Measurements from ENCODE around the gene NTMT2. TPM values are rescaled to one million over a fixed set of nuclear protein-coding genes. Genes with fewer than 3 reads are reported as not detected.

Gene NTMT2
- total and polyA plus RNA-seq, 2 of the 8 experiments (the other 6 are each of a cell fraction or from before 2014, with no cell fraction given): 0.38 TPM; not detected in 1

- H3K4me2 ChIP-seq (ENCODE audit: insufficient read depth in 1 of 2, low read depth in 2 of 2, low read length in 2 of 2): no peak overlapping the region
- H2AK5ac ChIP-seq (ENCODE audit: low read depth, low read length): no peak overlapping the region
- no peaks in the 10 kb centered on the region for H3K27me3 ChIP-seq (replicated peaks in 1 of 4; ENCODE audit: control insufficient read depth in 3 of 4, extremely low read depth in 1 of 4, insufficient read depth in 3 of 4, low read length in 3 of 4)
- no peak overlapping the region for H3K56ac ChIP-seq (replicated peaks; ENCODE audit: insufficient read length, low read depth, low read length)
- no peak overlapping the region for H4K8ac ChIP-seq (ENCODE audit: extremely low read depth, insufficient read depth, low read length)
- ChIA-PET POLR2A (ENCODE audit: partially characterized antibody) (no interaction called here), CTCF (ENCODE audit: partially characterized antibody) (interaction anchor here (0.6 to 0.7 kb wide), 2 partner anchors 498 to 724 kb away, joined by 3 to 4 read pairs; no protein-coding TSS in a partner anchor)
- FAIRE-seq: no peak
- H3K4me3 ChIP-seq (ENCODE audit: extremely low read depth in 1 of 4, insufficient read depth in 2 of 4, low read depth in 3 of 4, low read length in 4 of 4): no peak overlapping the region
- no peak overlapping the region for H3K4ac ChIP-seq (replicated peaks; ENCODE audit: insufficient read length, low read depth, low read length)
- no peak overlapping the region for H2AFZ ChIP-seq (ENCODE audit: low read length)
- no peak overlapping the region for H3K27ac ChIP-seq (ENCODE audit: low read depth, low read length)
- H2BK15ac ChIP-seq (ENCODE audit: low read length): no peak overlapping the region
- H3K9ac ChIP-seq (replicated peaks in 1 of 4; ENCODE audit: extremely low read depth in 1 of 4, low read depth in 3 of 4, low read length in 3 of 4): no peak overlapping the region
- no peaks in the 10 kb centered on the region; a peak in 1 of 7 replicates for H3K4me1 ChIP-seq (replicated peaks in 1 of 4; ENCODE audit: control insufficient read depth in 3 of 4, insufficient read depth in 4 of 4, low read length in 3 of 4)
- H3K79me1 ChIP-seq (ENCODE audit: low read depth, low read length): no peaks in the 10 kb centered on the region
- no peak overlapping the region for H3K18ac ChIP-seq (ENCODE audit: extremely low read depth, low read length)
- no peaks in the 10 kb centered on the region for H3K23me2 ChIP-seq (ENCODE audit: low read depth, low read length)
- H3K23ac ChIP-seq (ENCODE audit: insufficient read length): no peak overlapping the region
- no peak overlapping the region for H2BK20ac ChIP-seq (ENCODE audit: low read length)
- H3K14ac ChIP-seq (ENCODE audit: insufficient read length): no peak overlapping the region
- no peak overlapping the region for H4K91ac ChIP-seq (replicated peaks; ENCODE audit: insufficient read length, low read length)
- DNase-seq (ENCODE audit: low read depth in 1 of 2, low spot score in 2 of 2): no peak
- H2BK12ac ChIP-seq (ENCODE audit: low read depth, low read length): no peak overlapping the region
- H2BK5ac ChIP-seq (ENCODE audit: low read depth, low read length): no peak overlapping the region
- H4K5ac ChIP-seq (ENCODE audit: insufficient read length, low read depth, low read length): no peak overlapping the region
- H3K9me3 ChIP-seq (ENCODE audit: insufficient read depth in 2 of 2, low read depth in 1 of 2, low read length in 1 of 2): peaks cover 7 to 16% of the 10 kb centered on the region in 2 experiments
- H3K36me3 ChIP-seq (ENCODE audit: control insufficient read depth in 2 of 4, insufficient read depth in 4 of 4, low read length in 3 of 4): no peaks in the 10 kb centered on the region
- H3K79me2 ChIP-seq (ENCODE audit: control insufficient read depth in 1 of 2, insufficient read depth in 2 of 2, low read length in 2 of 2): no peaks in the 10 kb centered on the region
- TF ChIP-seq SP4 (IDR thresholded peaks at IDR 0.05; ENCODE audit: low read length): no peak
- no peak overlapping the region for H2BK120ac ChIP-seq (replicated peaks; ENCODE audit: low read depth, low read length)
- no peaks in the 10 kb centered on the region for H4K20me1 ChIP-seq (replicated peaks in 1 of 2; ENCODE audit: control insufficient read depth in 1 of 2, insufficient read depth in 2 of 2, low read length in 2 of 2)
Measured at GRCh38 chr1:170209125-170209524, 63.4 kb downstream of the NTMT2 start.
